Prostate gland (tissue), 2 donors: ENCODE results near the gene CSRP1.

Experiments used
- POLR2A ChIP-seq: fragments of 450-650 bp; IDR thresholded peaks from one replicate; pipeline ENCODE4 v1.6.1; 2016; ENCODE audit warnings: antibody characterized with exemption, mild to moderate bottlenecking
- TF ChIP-seq, protein P1 (sequence below), 4 experiments: fragments of 200-600 bp in 2 of 4; fragments of 450-650 bp in 2 of 4; sonication (generic) in 2 of 4; IDR thresholded peaks; 1 replicate in 3 of 4; 2 replicates in 1 of 4; pipeline ENCODE4 v1.5.1; 2016 to 2019; ENCODE audit warnings: antibody characterized with exemption in 4 of 4, mild to moderate bottlenecking in 2 of 4, moderate library complexity in 2 of 4

DNA sequence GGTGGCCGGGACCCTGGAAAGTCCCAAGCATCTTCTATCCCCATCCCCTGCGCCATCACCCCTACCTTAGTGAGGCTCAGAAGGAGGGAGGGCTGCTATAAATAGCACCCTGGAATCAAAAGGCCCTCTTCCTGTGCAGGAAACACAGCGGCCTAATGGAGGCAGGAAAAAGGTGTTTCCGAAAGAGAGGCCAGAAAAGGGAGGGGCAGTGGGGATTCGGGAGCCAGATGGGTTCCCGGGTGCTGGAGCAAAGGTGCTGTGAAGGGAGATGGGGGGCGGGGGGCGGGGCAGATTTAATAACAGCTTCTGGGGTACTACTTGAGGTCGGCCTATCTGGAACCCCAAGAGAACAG, 48.6 kb upstream of the CSRP1 start:
- TF ChIP-seq, protein P1, sequence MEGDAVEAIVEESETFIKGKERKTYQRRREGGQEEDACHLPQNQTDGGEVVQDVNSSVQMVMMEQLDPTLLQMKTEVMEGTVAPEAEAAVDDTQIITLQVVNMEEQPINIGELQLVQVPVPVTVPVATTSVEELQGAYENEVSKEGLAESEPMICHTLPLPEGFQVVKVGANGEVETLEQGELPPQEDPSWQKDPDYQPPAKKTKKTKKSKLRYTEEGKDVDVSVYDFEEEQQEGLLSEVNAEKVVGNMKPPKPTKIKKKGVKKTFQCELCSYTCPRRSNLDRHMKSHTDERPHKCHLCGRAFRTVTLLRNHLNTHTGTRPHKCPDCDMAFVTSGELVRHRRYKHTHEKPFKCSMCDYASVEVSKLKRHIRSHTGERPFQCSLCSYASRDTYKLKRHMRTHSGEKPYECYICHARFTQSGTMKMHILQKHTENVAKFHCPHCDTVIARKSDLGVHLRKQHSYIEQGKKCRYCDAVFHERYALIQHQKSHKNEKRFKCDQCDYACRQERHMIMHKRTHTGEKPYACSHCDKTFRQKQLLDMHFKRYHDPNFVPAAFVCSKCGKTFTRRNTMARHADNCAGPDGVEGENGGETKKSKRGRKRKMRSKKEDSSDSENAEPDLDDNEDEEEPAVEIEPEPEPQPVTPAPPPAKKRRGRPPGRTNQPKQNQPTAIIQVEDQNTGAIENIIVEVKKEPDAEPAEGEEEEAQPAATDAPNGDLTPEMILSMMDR (IDR thresholded peaks at IDR 0.05), result no peak
- no peak for TF ChIP-seq POLR2A
